H1 (cell line): ENCODE data around the gene MXRA8. TPM values are rescaled to one million over a fixed set of nuclear protein-coding genes. Genes with fewer than 3 reads are reported as not detected.
A peak's percentile ranks its signal among the peaks of the same experiment; 100 is the strongest.

Experiments used
- ATF2 ChIP-seq: IDR thresholded peaks from 2 replicates; pipeline ENCODE4 v1.6.1; 2012; ENCODE audit warnings: low read length, inconsistent platforms
- GABPA ChIP-seq: IDR thresholded peaks from 2 replicates; pipeline ENCODE4 v1.6.1; 2011; ENCODE audit warnings: mild to moderate bottlenecking, low read length, moderate library complexity, borderline replicate concordance; ENCODE audit not compliant: insufficient read depth
- MAX ChIP-seq: IDR thresholded peaks from 2 replicates; pipeline ENCODE4 v1.6.1; 2012; ENCODE audit warnings: inconsistent platforms
- NANOG ChIP-seq: IDR thresholded peaks from 2 replicates; pipeline ENCODE4 v1.6.1; 2011; ENCODE audit warnings: low read length, low read depth, mild to moderate bottlenecking, inconsistent platforms; ENCODE audit not compliant: insufficient read depth, poor library complexity, severe bottlenecking
- POLR2A ChIP-seq, 2 experiments: IDR thresholded peaks; 1 replicate in 1 of 2; 2 replicates in 1 of 2; pipeline ENCODE4 v1.6.1; 2011; ENCODE audit warnings: low read depth in 2 of 2, low read length in 2 of 2, mild to moderate bottlenecking in 2 of 2; ENCODE audit errors: control extremely low read depth in 1 of 2
- POLR2AphosphoS5 ChIP-seq: IDR thresholded peaks from 2 replicates; pipeline ENCODE4 v1.6.1; 2011; ENCODE audit warnings: low read depth, low read length
- POU5F1 ChIP-seq: IDR thresholded peaks from 2 replicates; pipeline ENCODE4 v1.6.1; 2011; ENCODE audit warnings: low read depth, mild to moderate bottlenecking, low read length, moderate library complexity
- RFX5 ChIP-seq: IDR thresholded peaks from 2 replicates; pipeline ENCODE4 v1.6.1; 2011; ENCODE audit warnings: low read depth, low read length, improper control_type of control experiment, borderline replicate concordance
- SIX5 ChIP-seq: IDR thresholded peaks from 2 replicates; pipeline ENCODE4 v1.6.1; 2011; ENCODE audit warnings: mild to moderate bottlenecking, low read depth, low read length
- TAF1 ChIP-seq: IDR thresholded peaks from 2 replicates; pipeline ENCODE4 v1.6.1; 2011; ENCODE audit warnings: mild to moderate bottlenecking, low read depth, low read length
- TAF7 ChIP-seq: optimal IDR thresholded peaks from 2 replicates; pipeline ENCODE3; 2011; ENCODE audit warnings: low read depth, mild to moderate bottlenecking, inconsistent platforms, low read length, moderate library complexity, borderline replicate concordance
- TBP ChIP-seq: IDR thresholded peaks from 2 replicates; pipeline ENCODE4 v1.6.1; 2011; ENCODE audit warnings: low read depth, low read length, improper control_type of control experiment
- polyA plus RNA-seq, 7 experiments: library from polyadenylated mRNA; depleted of rRNA in 3 of 7; stranded (reverse) in 5 of 7; unstranded in 2 of 7; fragments of >200 nt in 5 of 7; fragments of 200-250 nt in 2 of 7; gene quantifications; 1 replicate in 5 of 7; 2 replicates in 1 of 7; 4 replicates in 1 of 7; pipeline versions ENCODE4 v1.2.1 to v1.2.3, GENCODE V29; 2011 to 2013; ENCODE audit warnings: missing spikeins in 2 of 7, mixed read lengths in 2 of 7
- total RNA-seq: library from RNA; stranded (reverse); fragmentation: NEBNext Ultra II Directional; extraction: Animal tissue kit (Norgen Biotek cat#: 25700); gene quantifications from 2 replicates; pipeline ENCODE4 v1.2.1, GENCODE V29; 2021
- TF ChIP-seq, protein P1 (sequence below), 3 experiments: IDR thresholded peaks; 1 replicate in 2 of 3; 2 replicates in 1 of 3; pipeline versions ENCODE4 v1.5.1 to v1.6.1; 2011; ENCODE audit warnings: low read length in 3 of 3, mild to moderate bottlenecking in 3 of 3, inconsistent platforms in 2 of 3, low read depth in 1 of 3, moderate library complexity in 1 of 3; ENCODE audit not compliant: insufficient read depth in 1 of 3; ENCODE audit errors: control extremely low read depth in 1 of 3

MXRA8 gene
- total and polyA plus RNA-seq, 2 of the 8 experiments (the other 6 are each of a cell fraction or from before 2014, with no cell fraction given) = 10.5 to 17.2 TPM

DNA sequence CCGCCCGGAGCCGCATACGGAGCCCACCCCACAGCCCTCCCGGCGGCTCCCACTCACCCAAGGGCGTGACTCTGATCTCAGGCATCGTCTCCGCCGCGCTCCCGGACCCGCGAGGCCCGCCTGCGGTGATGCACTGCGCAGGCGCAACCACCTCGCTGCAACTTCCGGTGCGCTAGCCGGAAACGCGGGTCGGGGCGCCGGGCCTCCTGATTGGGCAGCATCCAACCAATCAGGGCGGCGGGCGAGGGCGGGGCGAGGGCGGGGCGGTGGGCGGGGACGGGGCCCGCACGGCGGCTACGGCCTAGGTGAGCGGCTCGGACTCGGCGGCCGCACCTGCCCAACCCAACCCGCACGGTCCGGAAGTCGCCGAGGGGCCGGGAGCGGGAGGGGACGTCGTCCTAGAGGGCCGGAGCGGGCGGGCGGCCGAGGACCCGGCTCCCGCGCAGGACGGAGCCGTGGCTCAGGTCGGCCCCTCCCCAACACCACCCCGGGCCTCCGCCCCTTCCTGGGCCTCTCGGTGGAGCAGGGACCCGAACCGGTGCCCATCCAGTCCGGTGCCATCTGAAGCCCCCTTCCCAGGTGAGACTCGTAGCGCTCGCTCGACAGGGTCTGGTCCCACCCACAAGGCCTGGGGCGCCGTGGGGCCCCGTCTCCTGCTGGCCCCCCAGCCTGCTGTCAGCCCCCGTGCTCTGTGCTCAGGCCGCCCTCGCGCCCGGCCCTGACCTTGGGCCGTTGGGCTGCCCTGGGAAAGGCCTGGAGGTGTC lies 33.6 kb downstream of the MXRA8 start, which contains the start of the genes CPTP and INTS11 (continued):
- TF ChIP-seq POLR2A (IDR thresholded peaks at IDR 0.05; ENCODE audit: control extremely low read depth in 1 of 2, low read depth in 2 of 2, low read length in 2 of 2) (peak in 1 of 2 experiments; percentile 74; a peak in 2 of 3 replicates), RFX5 (no peak), GABPA (peak; percentile 87), TAF7 (peak; percentile 47), MAX (peak; percentile 44), TBP (peak; percentile 44; the same call in 1 of the 2 replicates), TAF1 (peak; percentile 64; the same call in 1 of the 2 replicates), POLR2AphosphoS5 (peak; percentile 73; the same call in 1 of the 2 replicates), SIX5 (no peak), POU5F1 (no peak), NANOG (no peak), ATF2 (no peak)
- TF ChIP-seq, protein P1, sequence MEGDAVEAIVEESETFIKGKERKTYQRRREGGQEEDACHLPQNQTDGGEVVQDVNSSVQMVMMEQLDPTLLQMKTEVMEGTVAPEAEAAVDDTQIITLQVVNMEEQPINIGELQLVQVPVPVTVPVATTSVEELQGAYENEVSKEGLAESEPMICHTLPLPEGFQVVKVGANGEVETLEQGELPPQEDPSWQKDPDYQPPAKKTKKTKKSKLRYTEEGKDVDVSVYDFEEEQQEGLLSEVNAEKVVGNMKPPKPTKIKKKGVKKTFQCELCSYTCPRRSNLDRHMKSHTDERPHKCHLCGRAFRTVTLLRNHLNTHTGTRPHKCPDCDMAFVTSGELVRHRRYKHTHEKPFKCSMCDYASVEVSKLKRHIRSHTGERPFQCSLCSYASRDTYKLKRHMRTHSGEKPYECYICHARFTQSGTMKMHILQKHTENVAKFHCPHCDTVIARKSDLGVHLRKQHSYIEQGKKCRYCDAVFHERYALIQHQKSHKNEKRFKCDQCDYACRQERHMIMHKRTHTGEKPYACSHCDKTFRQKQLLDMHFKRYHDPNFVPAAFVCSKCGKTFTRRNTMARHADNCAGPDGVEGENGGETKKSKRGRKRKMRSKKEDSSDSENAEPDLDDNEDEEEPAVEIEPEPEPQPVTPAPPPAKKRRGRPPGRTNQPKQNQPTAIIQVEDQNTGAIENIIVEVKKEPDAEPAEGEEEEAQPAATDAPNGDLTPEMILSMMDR (IDR thresholded peaks at IDR 0.05; ENCODE audit: control extremely low read depth in 1 of 3, insufficient read depth in 1 of 3, low read depth in 1 of 3, low read length in 3 of 3) = no peak
